ENCODE results near the gene KCNJ8. TPM values are rescaled to one million over a fixed set of nuclear protein-coding genes. Genes with fewer than 3 reads are reported as not detected.

The KCNJ8 gene
- total RNA-seq, 2 donors from 2014 or later, result 0.84 to 2.7 TPM

GRCh38 chr12:21801522-21802288, 27.2 kb upstream of the KCNJ8 start:
- no peak for TF ChIP-seq CTCF (conservative IDR thresholded peaks at IDR 0.05)
- DNase-seq, result no peak
- Mint-ChIP-seq H3K36me3 (ENCODE audit: low read depth) (no peaks in the 10 kb centered on the region), H3K27ac (no peak overlapping the region), H3K27me3 (ENCODE audit: insufficient read depth) (no peaks in the 10 kb centered on the region), H3K4me1 (no peaks in the 10 kb centered on the region), H3K9me3 (no peaks in the 10 kb centered on the region), H3K4me3 (no peak overlapping the region)
- H3K4me3 ChIP-seq (ENCODE audit: low read length), result no peak overlapping the region
- no peaks in the 10 kb centered on the region for H3K4me1 ChIP-seq (ENCODE audit: control insufficient read depth, insufficient read depth, low read length)
- 71 to 78% methylated on average over 2 to 4 of the region's 4 CpGs for WGBS, 2 experiments (ENCODE audit: insufficient coverage in 1 of 2, insufficient read length in 1 of 2)
- H3K36me3 ChIP-seq (ENCODE audit: control insufficient read depth, insufficient read depth, low read length), result no peaks in the 10 kb centered on the region
- H3K9me3 ChIP-seq (ENCODE audit: control insufficient read depth, low read length), result no peaks in the 10 kb centered on the region
- H3K9ac ChIP-seq (ENCODE audit: extremely low read depth, low read length, poor library complexity, severe bottlenecking), result no peak overlapping the region
- H3K27ac ChIP-seq (ENCODE audit: low read depth, low read length), result no peak overlapping the region
- no peaks in the 10 kb centered on the region for H3K27me3 ChIP-seq (ENCODE audit: control insufficient read depth, insufficient read depth, low read length, poor library complexity, severe bottlenecking)

GRCh38 chr12:21800011-21800410, 25.5 kb upstream of the KCNJ8 start:
- Histone ChIP-seq H3K4me3 (ENCODE audit: low read length) (no peak overlapping the region), H3K27me3 (ENCODE audit: control insufficient read depth, insufficient read depth, low read length, poor library complexity, severe bottlenecking) (no peaks in the 10 kb centered on the region), H3K36me3 (ENCODE audit: control insufficient read depth, insufficient read depth, low read length) (no peaks in the 10 kb centered on the region), H3K4me1 (ENCODE audit: control insufficient read depth, insufficient read depth, low read length) (no peaks in the 10 kb centered on the region), H3K9me3 (ENCODE audit: control insufficient read depth, low read length) (no peaks in the 10 kb centered on the region), H3K27ac (ENCODE audit: low read depth, low read length) (no peak overlapping the region), H3K9ac (ENCODE audit: extremely low read depth, low read length, poor library complexity, severe bottlenecking) (no peak overlapping the region)
- Mint-ChIP-seq H3K4me3 (no peak overlapping the region), H3K27me3 (ENCODE audit: insufficient read depth) (no peaks in the 10 kb centered on the region), H3K4me1 (no peaks in the 10 kb centered on the region), H3K27ac (no peak overlapping the region), H3K36me3 (ENCODE audit: low read depth) (no peaks in the 10 kb centered on the region), H3K9me3 (no peaks in the 10 kb centered on the region)
- no peak for DNase-seq
- WGBS, 2 experiments (ENCODE audit: insufficient coverage in 1 of 2, insufficient read length in 1 of 2), result 75% methylated on average over 1 of the region's 1 CpG; no CpG with 5 or more reads in 1 of the 2 experiments
- TF ChIP-seq CTCF (conservative IDR thresholded peaks at IDR 0.05), result no peak

- Histone ChIP-seq H3K4me1 (ENCODE audit: control insufficient read depth, insufficient read depth, low read length) (no peaks in the 10 kb centered on the region), H3K9me3 (ENCODE audit: control insufficient read depth, low read length) (no peaks in the 10 kb centered on the region), H3K27ac (ENCODE audit: low read depth, low read length) (no peak overlapping the region), H3K9ac (ENCODE audit: extremely low read depth, low read length, poor library complexity, severe bottlenecking) (no peak overlapping the region), H3K4me3 (ENCODE audit: low read length) (no peak overlapping the region), H3K27me3 (ENCODE audit: control insufficient read depth, insufficient read depth, low read length, poor library complexity, severe bottlenecking) (no peaks in the 10 kb centered on the region), H3K36me3 (ENCODE audit: control insufficient read depth, insufficient read depth, low read length) (no peaks in the 10 kb centered on the region)
- Mint-ChIP-seq H3K27me3 (ENCODE audit: insufficient read depth) (peaks cover 6% of the 10 kb centered on the region), H3K4me3 (no peak overlapping the region), H3K36me3 (ENCODE audit: low read depth) (no peaks in the 10 kb centered on the region), H3K4me1 (no peaks in the 10 kb centered on the region), H3K9me3 (no peaks in the 10 kb centered on the region), H3K27ac (no peak overlapping the region)
- TF ChIP-seq CTCF (conservative IDR thresholded peaks at IDR 0.05), result no peak
- 89 to 96% methylated on average over 1 of the region's 1 CpG for WGBS, 2 experiments (ENCODE audit: insufficient coverage in 1 of 2, insufficient read length in 1 of 2)
- no peak for DNase-seq
Observed at GRCh38 chr12:21797539-21797938, 23.0 kb upstream of the KCNJ8 start.

Measured in endodermal cell (in vitro differentiated cells).